Measurements from ENCODE around the gene FLYWCH2. TPM values are rescaled to one million over a fixed set of nuclear protein-coding genes. Genes with fewer than 3 reads are reported as not detected.

The FLYWCH2 gene
- total and polyA plus RNA-seq, 2 of the 8 experiments (the other 6 are each of a cell fraction or from before 2014, with no cell fraction given), result 16.4 to 30.7 TPM

GRCh38 chr16:2834968-2835367 is 48.0 kb upstream of the FLYWCH2 start:
- POLR2A ChIA-PET (ENCODE audit: partially characterized antibody), result interaction anchor here (1.7 kb wide), 1 partner anchor 11 kb away, joined by 3 read pairs; no protein-coding TSS in a partner anchor

More at GRCh38 chr16:2834968-2835367, 48.0 kb upstream of the FLYWCH2 start:
- Histone ChIP-seq H3K23ac (ENCODE audit: insufficient read length) (no peak overlapping the region), H3K4me3 (ENCODE audit: extremely low read depth in 1 of 4, insufficient read depth in 2 of 4, low read depth in 3 of 4, low read length in 4 of 4) (no peak overlapping the region), H2BK5ac (ENCODE audit: low read depth, low read length) (0 out of 2 replicates have a peak overlapping the region, but pooled peaks have one; percentile 93), H2AFZ (ENCODE audit: low read length) (no peak overlapping the region), H4K91ac (replicated peaks; ENCODE audit: insufficient read length, low read length) (no peak overlapping the region), H3K14ac (ENCODE audit: insufficient read length) (no peak overlapping the region), H3K4me2 (ENCODE audit: insufficient read depth in 1 of 2, low read depth in 2 of 2, low read length in 2 of 2) (no peak overlapping the region), H3K4me1 (replicated peaks in 1 of 4; ENCODE audit: control insufficient read depth in 3 of 4, insufficient read depth in 4 of 4, low read length in 3 of 4) (peaks cover 0 to 9% (median 2%) of the 10 kb centered on the region in 4 experiments; a peak in 5 of 7 replicates), H3K18ac (ENCODE audit: extremely low read depth, low read length) (no peak overlapping the region; the same call in 1 of the 2 replicates), H2BK15ac (ENCODE audit: low read length) (no peak overlapping the region), H3K4ac (replicated peaks; ENCODE audit: insufficient read length, low read depth, low read length) (no peak overlapping the region), H3K9ac (replicated peaks in 1 of 4; ENCODE audit: extremely low read depth in 1 of 4, low read depth in 3 of 4, low read length in 3 of 4) (no peak overlapping the region), H3K27ac (ENCODE audit: low read depth, low read length) (no peak overlapping the region), H2BK20ac (ENCODE audit: low read length) (0 out of 2 replicates have a peak overlapping the region, but pooled peaks have one; percentile 61), H2BK12ac (ENCODE audit: low read depth, low read length) (peak overlapping the region; percentile 96), H3K23me2 (ENCODE audit: low read depth, low read length) (peaks cover 14% of the 10 kb centered on the region; the same call in 1 of the 2 replicates), H3K27me3 (replicated peaks in 1 of 4; ENCODE audit: control insufficient read depth in 3 of 4, extremely low read depth in 1 of 4, insufficient read depth in 3 of 4, low read length in 3 of 4) (peaks cover 0 to 2% (median 0%) of the 10 kb centered on the region in 4 experiments; a peak in 1 of 7 replicates), H4K8ac (ENCODE audit: extremely low read depth, insufficient read depth, low read length) (no peak overlapping the region), H3K56ac (replicated peaks; ENCODE audit: insufficient read length, low read depth, low read length) (no peak overlapping the region), H3K36me3 (ENCODE audit: control insufficient read depth in 2 of 4, insufficient read depth in 4 of 4, low read length in 3 of 4) (no peaks in the 10 kb centered on the region), H4K20me1 (replicated peaks in 1 of 2; ENCODE audit: control insufficient read depth in 1 of 2, insufficient read depth in 2 of 2, low read length in 2 of 2) (peaks cover 0 to 2% of the 10 kb centered on the region in 2 experiments), H2AK5ac (ENCODE audit: low read depth, low read length) (0 out of 2 replicates have a peak overlapping the region, but pooled peaks have one; percentile 53), H4K5ac (ENCODE audit: insufficient read length, low read depth, low read length) (no peak overlapping the region), H3K79me2 (ENCODE audit: control insufficient read depth in 1 of 2, insufficient read depth in 2 of 2, low read length in 2 of 2) (no peaks in the 10 kb centered on the region), H3K79me1 (ENCODE audit: low read depth, low read length) (no peaks in the 10 kb centered on the region), H2BK120ac (replicated peaks; ENCODE audit: low read depth, low read length) (no peak overlapping the region), H3K9me3 (ENCODE audit: insufficient read depth in 2 of 2, low read depth in 1 of 2, low read length in 1 of 2) (no peaks in the 10 kb centered on the region)
- FAIRE-seq (no peak), DNase-seq (ENCODE audit: low read depth in 1 of 2, low spot score in 2 of 2) (no peak)
- CTCF ChIA-PET (ENCODE audit: partially characterized antibody), result no interaction called here
- TF ChIP-seq CBX5 (IDR thresholded peaks at IDR 0.05; ENCODE audit: low read depth, low read length) (no peak), CHD2 (IDR thresholded peaks at IDR 0.05; ENCODE audit: low read length) (no peak), HDAC2 (IDR thresholded peaks at IDR 0.05; ENCODE audit: borderline replicate concordance in 1 of 2, low read depth in 2 of 2, low read length in 2 of 2) (no peak), EGR1 (IDR thresholded peaks at IDR 0.05; ENCODE audit: borderline replicate concordance, low read depth, low read length) (no peak), TCF12 (IDR thresholded peaks at IDR 0.05; ENCODE audit: low read depth, low read length) (no peak)
- 80% methylated on average over 1 of the region's 3 CpGs; no CpG with 5 or more reads in 1 of the 2 experiments for WGBS, 2 experiments (ENCODE audit: extremely low coverage in 1 of 2, insufficient coverage in 1 of 2, insufficient read length in 1 of 2, insufficient replicate concordance in 2 of 2, low coverage in 1 of 2, low lambda C conversion rate in 2 of 2, missing lambda C conversion rate in 1 of 2)
